ENCODE results near the gene ANP32A.
A peak's percentile ranks its signal among the peaks of the same experiment; 100 is the strongest.

The ANP32A gene

GRCh38 chr15:68797599-68798345 lies 22.9 kb downstream of the ANP32A start:
- no peak for DNase-seq (ENCODE audit: low spot score)

- no peak for DNase-seq (ENCODE audit: low spot score)
These were observed 23.5 kb downstream of the ANP32A start for GRCh38 chr15:68797191-68797590.

GRCh38 chr15:68796576-68796975 lies 24.1 kb downstream of the ANP32A start:
- DNase-seq (ENCODE audit: low spot score), result no peak

GRCh38 chr15:68795298-68795848 lies 25.3 kb downstream of the ANP32A start:
- DNase-seq (ENCODE audit: low spot score), result peak; percentile 75

- peak; percentile 47 for DNase-seq (ENCODE audit: low spot score)
These were observed 25.8 kb downstream of the ANP32A start for GRCh38 chr15:68794863-68795262.

- no peak for DNase-seq (ENCODE audit: low spot score)
These were observed 26.4 kb downstream of the ANP32A start for GRCh38 chr15:68794307-68794706.

- DNase-seq (ENCODE audit: low spot score), result no peak
These were observed 26.9 kb downstream of the ANP32A start for GRCh38 chr15:68793776-68794175.

- no peak for DNase-seq (ENCODE audit: low spot score)
These were observed 27.6 kb downstream of the ANP32A start for GRCh38 chr15:68792901-68793766.

GRCh38 chr15:68791431-68792283 lies 29.0 kb downstream of the ANP32A start:
- no peak for DNase-seq (ENCODE audit: low spot score)

- DNase-seq (ENCODE audit: low spot score), result no peak
These were observed 29.8 kb downstream of the ANP32A start for GRCh38 chr15:68790910-68791309.

GRCh38 chr15:68790242-68790575 lies 30.5 kb downstream of the ANP32A start:
- no peak for DNase-seq (ENCODE audit: low spot score)

GRCh38 chr15:68789534-68790241 lies 31.0 kb downstream of the ANP32A start:
- DNase-seq (ENCODE audit: low spot score), result peak; percentile 47

GRCh38 chr15:68789091-68789490 lies 31.6 kb downstream of the ANP32A start:
- DNase-seq (ENCODE audit: low spot score), result no peak

GRCh38 chr15:68788264-68788624 lies 32.5 kb downstream of the ANP32A start:
- no peak for DNase-seq (ENCODE audit: low spot score)

- DNase-seq (ENCODE audit: low spot score), result no peak
These were observed 33.0 kb downstream of the ANP32A start for GRCh38 chr15:68787609-68788263.

- DNase-seq (ENCODE audit: low spot score), result no peak
These were observed 33.9 kb downstream of the ANP32A start for GRCh38 chr15:68786753-68787152.

- DNase-seq (ENCODE audit: low spot score), result no peak
These were observed 35.2 kb downstream of the ANP32A start for GRCh38 chr15:68785541-68785940.

- DNase-seq (ENCODE audit: low spot score), result no peak
These were observed 36.5 kb downstream of the ANP32A start for GRCh38 chr15:68784206-68784605.

GRCh38 chr15:68783226-68784058 lies 37.3 kb downstream of the ANP32A start:
- DNase-seq (ENCODE audit: low spot score), result no peak

- no peak for DNase-seq (ENCODE audit: low spot score)
These were observed 38.0 kb downstream of the ANP32A start for GRCh38 chr15:68782589-68783161.
